Mesothelial cell of epicardium (in vitro differentiated cells): Measurements from ENCODE around the gene BCAT1. TPM values are rescaled to one million over a fixed set of nuclear protein-coding genes. Genes with fewer than 3 reads are reported as not detected.
"Not testable (repeated sequence)": the region's sequence is repeated elsewhere in the genome, so short reads cannot be mapped to it uniquely, and the experiment has no call there.

Experiments
- DNase-seq, 2 experiments: peaks; one replicate each; pipeline ENCODE4 v3.0.0; 2021; ENCODE audit warnings: low spot score in 2 of 2; ENCODE audit not compliant: unreplicated experiment in 2 of 2
- H3K27ac Mint-ChIP-seq: 2 replicates; pipeline ENCODE4 v1.8.0; 2021; ENCODE audit warnings: mixed read lengths
- H3K27me3 Mint-ChIP-seq: 2 replicates; pipeline ENCODE4 v1.8.0; 2021; ENCODE audit warnings: low read depth, mixed read lengths
- H3K36me3 Mint-ChIP-seq: 2 replicates; pipeline ENCODE4 v1.8.0; 2021; ENCODE audit warnings: mixed read lengths
- H3K4me1 Mint-ChIP-seq: 2 replicates; pipeline ENCODE4 v1.8.0; 2021; ENCODE audit warnings: mixed read lengths
- H3K4me3 Mint-ChIP-seq: 2 replicates; pipeline ENCODE4 v1.8.0; 2021; ENCODE audit warnings: mild to moderate bottlenecking, moderate library complexity, mixed read lengths
- H3K9me3 Mint-ChIP-seq: 2 replicates; pipeline ENCODE4 v1.8.0; 2021; ENCODE audit warnings: mixed read lengths
- total RNA-seq: library from RNA; stranded (reverse); gene quantifications from 3 replicates; pipeline ENCODE4 v1.2.1, GENCODE V29; 2021
- TF ChIP-seq, protein P1 (sequence below): fragments of 200-600 bp; sonication (generic); IDR thresholded peaks from one replicate; pipeline ENCODE4 v1.5.0; 2021; ENCODE audit warnings: antibody characterized with exemption; ENCODE audit not compliant: unreplicated experiment

BCAT1 gene
- total RNA-seq, 1 donor from 2014 or later: 121 TPM

- no peaks in the 10 kb centered on the region for H3K27me3 Mint-ChIP-seq
- H3K9me3 Mint-ChIP-seq: peaks cover 4% of the 10 kb centered on the region
- TF ChIP-seq, protein P1, sequence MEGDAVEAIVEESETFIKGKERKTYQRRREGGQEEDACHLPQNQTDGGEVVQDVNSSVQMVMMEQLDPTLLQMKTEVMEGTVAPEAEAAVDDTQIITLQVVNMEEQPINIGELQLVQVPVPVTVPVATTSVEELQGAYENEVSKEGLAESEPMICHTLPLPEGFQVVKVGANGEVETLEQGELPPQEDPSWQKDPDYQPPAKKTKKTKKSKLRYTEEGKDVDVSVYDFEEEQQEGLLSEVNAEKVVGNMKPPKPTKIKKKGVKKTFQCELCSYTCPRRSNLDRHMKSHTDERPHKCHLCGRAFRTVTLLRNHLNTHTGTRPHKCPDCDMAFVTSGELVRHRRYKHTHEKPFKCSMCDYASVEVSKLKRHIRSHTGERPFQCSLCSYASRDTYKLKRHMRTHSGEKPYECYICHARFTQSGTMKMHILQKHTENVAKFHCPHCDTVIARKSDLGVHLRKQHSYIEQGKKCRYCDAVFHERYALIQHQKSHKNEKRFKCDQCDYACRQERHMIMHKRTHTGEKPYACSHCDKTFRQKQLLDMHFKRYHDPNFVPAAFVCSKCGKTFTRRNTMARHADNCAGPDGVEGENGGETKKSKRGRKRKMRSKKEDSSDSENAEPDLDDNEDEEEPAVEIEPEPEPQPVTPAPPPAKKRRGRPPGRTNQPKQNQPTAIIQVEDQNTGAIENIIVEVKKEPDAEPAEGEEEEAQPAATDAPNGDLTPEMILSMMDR: no peak
- DNase-seq: no peak
- no peaks in the 10 kb centered on the region for H3K36me3 Mint-ChIP-seq
- H3K27ac Mint-ChIP-seq: no peak overlapping the region
- H3K4me1 Mint-ChIP-seq: peaks cover 3% of the 10 kb centered on the region
- H3K4me3 Mint-ChIP-seq: no peak overlapping the region
Observed at GRCh38 chr12:24970177-24970576, 21.3 kb upstream of the BCAT1 start.

DNA sequence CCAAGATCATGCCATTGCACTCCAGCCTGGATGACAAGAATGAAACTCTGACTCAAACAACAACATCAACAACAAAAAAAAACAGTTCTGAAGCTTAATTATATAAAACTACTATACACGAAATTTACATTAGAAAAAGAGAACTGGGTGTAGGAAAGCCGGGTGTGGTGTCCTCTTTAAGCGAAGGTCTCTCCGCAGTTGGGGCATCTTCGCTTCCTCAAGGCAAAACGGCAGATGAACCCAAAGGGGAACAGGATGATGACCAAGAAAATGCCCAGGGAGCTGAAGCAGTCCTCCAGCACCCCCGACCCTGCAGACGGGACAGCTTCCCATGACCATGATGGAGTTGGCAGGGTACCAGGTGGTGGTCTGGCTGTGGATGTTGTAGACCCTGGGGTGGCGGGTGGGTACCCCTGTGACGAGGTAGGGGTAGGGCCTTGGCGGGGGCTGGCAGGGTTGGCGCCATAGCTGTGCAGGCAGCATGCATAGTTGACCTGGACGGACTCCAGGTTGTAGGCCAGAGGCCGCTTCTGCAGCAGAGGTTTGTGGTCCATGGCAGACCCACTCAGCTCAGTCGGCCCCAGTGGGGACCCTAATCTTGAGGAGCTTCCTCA lies 18.2 kb upstream of the BCAT1 start:
- DNase-seq: no peak
- no peaks in the 10 kb centered on the region for H3K27me3 Mint-ChIP-seq
- peaks cover 4% of the 10 kb centered on the region for H3K4me1 Mint-ChIP-seq
- H3K27ac Mint-ChIP-seq: no peak overlapping the region
- peaks cover 3% of the 10 kb centered on the region for H3K36me3 Mint-ChIP-seq
- H3K9me3 Mint-ChIP-seq: peaks cover 15% of the 10 kb centered on the region
- no peak overlapping the region for H3K4me3 Mint-ChIP-seq
- TF ChIP-seq, protein P1: no peak

GRCh38 chr12:24964342-24964741 lies 15.4 kb upstream of the BCAT1 start:
- Mint-ChIP-seq H3K4me1 (peaks cover 4% of the 10 kb centered on the region), H3K9me3 (peaks cover 10% of the 10 kb centered on the region), H3K27me3 (no peaks in the 10 kb centered on the region), H3K36me3 (peaks cover 3% of the 10 kb centered on the region), H3K27ac (no peak overlapping the region), H3K4me3 (no peak overlapping the region)
- TF ChIP-seq, protein P1: no peak
- DNase-seq: no peak

GRCh38 chr12:24960222-24960855 lies 11.4 kb upstream of the BCAT1 start:
- no peak for DNase-seq
- no peaks in the 10 kb centered on the region for H3K27me3 Mint-ChIP-seq
- H3K36me3 Mint-ChIP-seq: peaks cover 3% of the 10 kb centered on the region
- peaks cover 4% of the 10 kb centered on the region for H3K4me1 Mint-ChIP-seq
- H3K4me3 Mint-ChIP-seq: no peak overlapping the region
- H3K27ac Mint-ChIP-seq: no peak overlapping the region
- TF ChIP-seq, protein P1: peak; percentile 10
- H3K9me3 Mint-ChIP-seq: peaks cover 10% of the 10 kb centered on the region

DNA sequence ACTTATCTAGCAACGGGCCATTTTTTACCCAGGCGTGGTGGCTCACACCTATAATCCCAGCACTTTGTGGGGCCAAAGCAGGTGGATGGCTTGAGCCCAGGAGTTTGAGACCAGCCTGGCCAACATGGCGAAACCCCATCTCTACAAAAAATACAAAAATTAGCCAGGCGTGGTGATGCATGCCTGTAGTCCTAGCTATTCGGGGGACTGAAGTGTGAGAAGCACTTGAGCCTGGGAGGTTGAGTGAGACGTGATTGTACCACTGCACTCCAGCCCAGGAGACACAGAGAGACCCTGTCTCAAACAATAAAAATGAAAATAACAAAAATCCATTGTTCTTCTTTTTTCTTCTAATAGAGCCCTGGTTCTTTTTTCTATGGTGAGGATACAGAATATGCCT lies 7.5 kb upstream of the BCAT1 start:
- not testable (repeated sequence) for H3K27ac Mint-ChIP-seq, H3K27me3 Mint-ChIP-seq, H3K9me3 Mint-ChIP-seq, DNase-seq, H3K36me3 Mint-ChIP-seq, H3K4me3 Mint-ChIP-seq
- H3K4me1 Mint-ChIP-seq: peaks cover 17% of the 10 kb centered on the region

- no peaks in the 10 kb centered on the region for H3K27me3 Mint-ChIP-seq
- no peak for DNase-seq
Observed at GRCh38 chr12:24955853-24956252, 7.0 kb upstream of the BCAT1 start.

More at GRCh38 chr12:24955853-24956252, 7.0 kb upstream of the BCAT1 start:
- Mint-ChIP-seq H3K9me3 (no peaks in the 10 kb centered on the region), H3K4me3 (no peak overlapping the region), H3K36me3 (no peaks in the 10 kb centered on the region), H3K4me1 (peaks cover 20% of the 10 kb centered on the region), H3K27ac (no peak overlapping the region)
- TF ChIP-seq, protein P1: no peak
